ENCODE measurements around the gene FAM209B. TPM values are rescaled to one million over a fixed set of nuclear protein-coding genes. Genes with fewer than 3 reads are reported as not detected.
A peak's percentile ranks its signal among the peaks of the same experiment; 100 is the strongest.

FAM209B gene
- total RNA-seq, 1 donor from 2014 or later, result not detected

- Mint-ChIP-seq H3K36me3 (ENCODE audit: unreplicated experiment) (no peaks in the 10 kb centered on the region), H3K4me1 (ENCODE audit: low read depth, unreplicated experiment) (peaks cover 26% of the 10 kb centered on the region), H3K4me3 (ENCODE audit: unreplicated experiment) (peak overlapping the region; percentile 20), H3K27ac (ENCODE audit: unreplicated experiment) (peak overlapping the region; percentile 64), H3K27me3 (ENCODE audit: unreplicated experiment) (no peaks in the 10 kb centered on the region), H3K9me3 (ENCODE audit: unreplicated experiment) (peaks cover under 1% of the 10 kb centered on the region)
- no peak for TF ChIP-seq CTCF (IDR thresholded peaks at IDR 0.05; ENCODE audit: partially characterized antibody, unreplicated experiment)
- DNase-seq, result peak; percentile 28
These were observed 29.1 kb upstream of the FAM209B start for GRCh38 chr20:56503916-56504315.

- no peaks in the 10 kb centered on the region for H3K36me3 Mint-ChIP-seq (ENCODE audit: unreplicated experiment)
- peak; percentile 65 for DNase-seq
- peak; percentile 75 for TF ChIP-seq CTCF (IDR thresholded peaks at IDR 0.05; ENCODE audit: partially characterized antibody, unreplicated experiment)
- H3K27ac Mint-ChIP-seq (ENCODE audit: unreplicated experiment), result peak overlapping the region; percentile 64
- H3K4me3 Mint-ChIP-seq (ENCODE audit: unreplicated experiment), result peak overlapping the region; percentile 20
- peaks cover 30% of the 10 kb centered on the region for H3K4me1 Mint-ChIP-seq (ENCODE audit: low read depth, unreplicated experiment)
- no peaks in the 10 kb centered on the region for H3K27me3 Mint-ChIP-seq (ENCODE audit: unreplicated experiment)
- H3K9me3 Mint-ChIP-seq (ENCODE audit: unreplicated experiment), result peaks cover 2% of the 10 kb centered on the region
These were observed 28.6 kb upstream of the FAM209B start for GRCh38 chr20:56504373-56505005.

GRCh38 chr20:56506103-56506502, 26.9 kb upstream of the FAM209B start:
- no peak for TF ChIP-seq CTCF (IDR thresholded peaks at IDR 0.05; ENCODE audit: partially characterized antibody, unreplicated experiment)
- Mint-ChIP-seq H3K4me3 (ENCODE audit: unreplicated experiment) (no peak overlapping the region), H3K27ac (ENCODE audit: unreplicated experiment) (no peak overlapping the region), H3K36me3 (ENCODE audit: unreplicated experiment) (no peaks in the 10 kb centered on the region), H3K27me3 (ENCODE audit: unreplicated experiment) (no peaks in the 10 kb centered on the region), H3K9me3 (ENCODE audit: unreplicated experiment) (peaks cover 2% of the 10 kb centered on the region), H3K4me1 (ENCODE audit: low read depth, unreplicated experiment) (peaks cover 33% of the 10 kb centered on the region)
- no peak for DNase-seq

GRCh38 chr20:56511926-56512325, 21.1 kb upstream of the FAM209B start:
- Mint-ChIP-seq H3K27ac (ENCODE audit: unreplicated experiment) (peak overlapping the region; percentile 59), H3K9me3 (ENCODE audit: unreplicated experiment) (peaks cover 10% of the 10 kb centered on the region), H3K27me3 (ENCODE audit: unreplicated experiment) (peaks cover 2% of the 10 kb centered on the region), H3K4me1 (ENCODE audit: low read depth, unreplicated experiment) (peaks cover 44% of the 10 kb centered on the region), H3K36me3 (ENCODE audit: unreplicated experiment) (no peaks in the 10 kb centered on the region), H3K4me3 (ENCODE audit: unreplicated experiment) (peak overlapping the region; percentile 15)
- DNase-seq, result no peak
- no peak for TF ChIP-seq CTCF (IDR thresholded peaks at IDR 0.05; ENCODE audit: partially characterized antibody, unreplicated experiment)

Measured in glutamatergic neuron (in vitro differentiated cells).